Caco-2 (cell line): Measurements from ENCODE around the gene TMEM117. TPM values are rescaled to one million over a fixed set of nuclear protein-coding genes. Genes with fewer than 3 reads are reported as not detected.

Experiments used
- BruUV-seq: library from RNA; stranded (reverse); fragments of 400-500 nt; replicated peaks from 2 replicates; lab custom pipeline; 2021; lab: Mats Ljungman, UMichigan
- CTCF ChIA-PET: fragments of 300-600 bp; sonication (Branson Sonifier 250); formaldehyde crosslinking; loops from one replicate; lab custom pipeline; 2022; ENCODE audit warnings: antibody characterized with exemption; lab: Charles Lee
- POLR2A ChIA-PET: fragments of 300-600 bp; sonication (Branson Sonifier 250); formaldehyde crosslinking; loops from one replicate; lab custom pipeline; 2022; ENCODE audit warnings: antibody characterized with exemption; lab: Charles Lee
- DNase-seq, 2 experiments: peaks; one replicate each; pipeline versions ENCODE4 v3.0.0 to v3.0.0-alpha.2; 2020 to 2022
- H3K27me3 ChIP-seq: replicated peaks from 2 replicates; pipeline ENCODE4 v1.6.0; 2011; ENCODE audit warnings: low read length; ENCODE audit not compliant: control insufficient read depth, insufficient read depth
- H3K36me3 ChIP-seq: 2 replicates; pipeline ENCODE4 v1.5.1; 2011; ENCODE audit warnings: low read length; ENCODE audit not compliant: control insufficient read depth, insufficient read depth
- H3K4me1 ChIP-seq: fragments of 250-450 bp; sonication (Bioruptor Pico); 2 replicates; pipeline ENCODE4 v1.5.1; 2020; ENCODE audit warnings: mild to moderate bottlenecking
- H3K4me3 ChIP-seq: 2 replicates; pipeline ENCODE4 v1.5.1; 2011; ENCODE audit warnings: low read depth, mild to moderate bottlenecking, control low read depth, low read length
- H3K9me3 ChIP-seq: fragments of 250-450 bp; sonication (Bioruptor Pico); 2 replicates; pipeline ENCODE4 v1.5.1; 2020; ENCODE audit warnings: mild to moderate bottlenecking, moderate library complexity
- H3K27ac Mint-ChIP-seq: one replicate; pipeline ENCODE4 v1.8.0; 2022; ENCODE audit warnings: mixed read lengths; ENCODE audit not compliant: unreplicated experiment
- H3K27me3 Mint-ChIP-seq: one replicate; pipeline ENCODE4 v1.8.0; 2022; ENCODE audit warnings: mixed read lengths; ENCODE audit not compliant: insufficient read depth, unreplicated experiment
- H3K36me3 Mint-ChIP-seq: one replicate; pipeline ENCODE4 v1.8.0; 2022; ENCODE audit warnings: mild to moderate bottlenecking, mixed read lengths; ENCODE audit not compliant: insufficient read depth, unreplicated experiment
- H3K4me1 Mint-ChIP-seq: one replicate; pipeline ENCODE4 v1.8.0; 2022; ENCODE audit warnings: low read depth, mixed read lengths; ENCODE audit not compliant: unreplicated experiment
- H3K4me3 Mint-ChIP-seq: one replicate; pipeline ENCODE4 v1.8.0; 2022; ENCODE audit warnings: mild to moderate bottlenecking, moderate library complexity, mixed read lengths; ENCODE audit not compliant: unreplicated experiment
- H3K9me3 Mint-ChIP-seq: one replicate; pipeline ENCODE4 v1.8.0; 2022; ENCODE audit warnings: mixed read lengths; ENCODE audit not compliant: unreplicated experiment
- CTCF ChIP-seq, 2 experiments: fragments of 200-600 bp in 1 of 2; IDR thresholded peaks; 1 replicate in 1 of 2; 2 replicates in 1 of 2; pipeline versions ENCODE4 v1.5.1 to v1.8.0; 2011 to 2022; ENCODE audit warnings: antibody characterized with exemption in 1 of 2, control low read depth in 1 of 2, inconsistent platforms in 1 of 2, low read depth in 1 of 2, low read length in 1 of 2, mild to moderate bottlenecking in 1 of 2, moderate library complexity in 1 of 2; ENCODE audit not compliant: insufficient read depth in 1 of 2, severe bottlenecking in 1 of 2, unreplicated experiment in 1 of 2
- intact Hi-C: fragments of 100-400 bp; cut with micrococcal nuclease; formaldehyde crosslinking; loops from one replicate; pipeline ENCODE4 v1.10.0; 2022; ENCODE audit not compliant: unreplicated experiment
- total RNA-seq: library from RNA; stranded (reverse); gene quantifications from 2 replicates; pipeline ENCODE4 v1.2.3, GENCODE V29; 2022

TMEM117 gene
- total RNA-seq, 1 experiment from 2014 or later: 34.1 TPM

- BruUV-seq: no TSS peak
- no peaks in the 10 kb centered on the region for H3K27me3 Mint-ChIP-seq
- H3K9me3 Mint-ChIP-seq: no peaks in the 10 kb centered on the region
- Histone ChIP-seq H3K4me3 (no peak overlapping the region), H3K4me1 (no peaks in the 10 kb centered on the region), H3K9me3 (no peaks in the 10 kb centered on the region), H3K27me3 (no peaks in the 10 kb centered on the region), H3K36me3 (no peaks in the 10 kb centered on the region)
- H3K4me1 Mint-ChIP-seq: peaks cover 13% of the 10 kb centered on the region
- H3K4me3 Mint-ChIP-seq: no peak overlapping the region
- ChIA-PET POLR2A (no interaction called here), CTCF (interaction anchor here (1.5 kb wide), 1 partner anchor 66 kb away, joined by 4 read pairs; no protein-coding TSS in a partner anchor)
- DNase-seq: no peak
- H3K36me3 Mint-ChIP-seq: no peaks in the 10 kb centered on the region
- intact Hi-C loops: no loop called here
- no peak overlapping the region for H3K27ac Mint-ChIP-seq
- no peak for TF ChIP-seq CTCF (IDR thresholded peaks at IDR 0.05; ENCODE audit: insufficient read depth in 1 of 2, low read depth in 1 of 2, low read length in 1 of 2, severe bottlenecking in 1 of 2, unreplicated experiment in 1 of 2)
Observed at GRCh38 chr12:43816168-43816567, 19.7 kb upstream of the TMEM117 start.

- Histone ChIP-seq H3K36me3 (no peaks in the 10 kb centered on the region), H3K9me3 (no peaks in the 10 kb centered on the region), H3K4me1 (peaks cover 3% of the 10 kb centered on the region; the same call in 1 of the 2 replicates), H3K4me3 (no peak overlapping the region), H3K27me3 (no peaks in the 10 kb centered on the region)
- Mint-ChIP-seq H3K36me3 (no peaks in the 10 kb centered on the region), H3K4me3 (no peak overlapping the region), H3K4me1 (peaks cover 6% of the 10 kb centered on the region), H3K27ac (no peak overlapping the region), H3K27me3 (no peaks in the 10 kb centered on the region), H3K9me3 (no peaks in the 10 kb centered on the region)
- POLR2A ChIA-PET: no interaction called here
- no TSS peak for BruUV-seq
- intact Hi-C loops: no loop called here
- no peak for TF ChIP-seq CTCF (IDR thresholded peaks at IDR 0.05; ENCODE audit: insufficient read depth in 1 of 2, low read depth in 1 of 2, low read length in 1 of 2, severe bottlenecking in 1 of 2, unreplicated experiment in 1 of 2)
- CTCF ChIA-PET: no interaction called here
- DNase-seq: no peak
Observed at GRCh38 chr12:43824207-43824775, 11.6 kb upstream of the TMEM117 start.

GRCh38 chr12:43826681-43827080, 9.2 kb upstream of the TMEM117 start:
- BruUV-seq: no TSS peak
- intact Hi-C loops: no loop called here
- no peak overlapping the region for H3K27ac Mint-ChIP-seq

More at GRCh38 chr12:43826681-43827080, 9.2 kb upstream of the TMEM117 start:
- DNase-seq: no peak
- Mint-ChIP-seq H3K36me3 (no peaks in the 10 kb centered on the region), H3K4me1 (peaks cover 11% of the 10 kb centered on the region), H3K27me3 (no peaks in the 10 kb centered on the region), H3K4me3 (no peak overlapping the region), H3K9me3 (no peaks in the 10 kb centered on the region)
- H3K4me3 ChIP-seq: no peak overlapping the region
- no peaks in the 10 kb centered on the region for H3K27me3 ChIP-seq
- ChIA-PET CTCF (no interaction called here), POLR2A (interaction anchor here (1.2 kb wide), 1 partner anchor 21 kb away, joined by 3 read pairs; the partner anchor contains the start of gene TWF1)
- no peaks in the 10 kb centered on the region for H3K36me3 ChIP-seq
- no peak for TF ChIP-seq CTCF (IDR thresholded peaks at IDR 0.05; ENCODE audit: insufficient read depth in 1 of 2, low read depth in 1 of 2, low read length in 1 of 2, severe bottlenecking in 1 of 2, unreplicated experiment in 1 of 2)
- no peaks in the 10 kb centered on the region for H3K9me3 ChIP-seq
- H3K4me1 ChIP-seq: peaks cover 8% of the 10 kb centered on the region
